ENCODE results near the gene TMEM184C. TPM values are rescaled to one million over a fixed set of nuclear protein-coding genes. Genes with fewer than 3 reads are reported as not detected.

TMEM184C gene
- total RNA-seq, 2 experiments from 2014 or later = 15.8 to 17.6 TPM

- no peaks in the 10 kb centered on the region for H4K20me1 ChIP-seq (ENCODE audit: insufficient read depth, low read length)
- no peaks in the 10 kb centered on the region; the same call in 1 of the 2 replicates for H3K9me3 ChIP-seq (ENCODE audit: low read length)
- no TSS peak for BruUV-seq (replicated peaks)
- no peaks in the 10 kb centered on the region for H3K79me2 ChIP-seq (ENCODE audit: insufficient read depth, low read depth, low read length)
- TF ChIP-seq EZH2phosphoT487 (IDR thresholded peaks at IDR 0.05; ENCODE audit: borderline replicate concordance, low read depth, low read length) = no peak
- no peak for TF ChIP-seq CTCF (conservative IDR thresholded peaks at IDR 0.05; ENCODE audit: low read length)
- no peak for DNase-seq (ENCODE audit: low spot score)
- intact Hi-C loops (cut with micrococcal nuclease; ENCODE audit: unreplicated experiment) = no loop called here
- ChIA-PET POLR2A (interaction anchor here (1.1 to 1.3 kb wide), 2 partner anchors 20 to 21 kb away, joined by 3 to 4 read pairs; partner anchors contain the start of gene TMEM184C), CTCF (ENCODE audit: unreplicated experiment) (no interaction called here)
- H3K4me2 ChIP-seq (ENCODE audit: low read length) = no peak overlapping the region
- no peaks in the 10 kb centered on the region for H3K4me1 ChIP-seq (ENCODE audit: insufficient read depth, low read length, poor library complexity, severe bottlenecking)
- no peak overlapping the region for H3K4me3 ChIP-seq (ENCODE audit: low read depth, low read length, poor library complexity, severe bottlenecking)
- no peak overlapping the region for H3K27ac ChIP-seq (ENCODE audit: low read depth, low read length, poor library complexity, severe bottlenecking)
- H3K36me3 ChIP-seq (ENCODE audit: insufficient read depth, low read length) = peaks cover 96% of the 10 kb centered on the region
- H2AFZ ChIP-seq (ENCODE audit: low read length) = no peak overlapping the region
- no peaks in the 10 kb centered on the region for H3K9me2 ChIP-seq (ENCODE audit: insufficient read depth, low read length)
These were observed 21.2 kb downstream of the TMEM184C start for GRCh38 chr4:147638365-147638764.

- H3K27ac ChIP-seq (ENCODE audit: low read depth, low read length, poor library complexity, severe bottlenecking) = no peak overlapping the region
- H3K4me3 ChIP-seq (ENCODE audit: low read depth, low read length, poor library complexity, severe bottlenecking) = no peak overlapping the region
- no peaks in the 10 kb centered on the region for H3K4me1 ChIP-seq (ENCODE audit: insufficient read depth, low read length, poor library complexity, severe bottlenecking)
- H4K20me1 ChIP-seq (ENCODE audit: insufficient read depth, low read length) = no peaks in the 10 kb centered on the region
- ChIA-PET POLR2A (interaction anchor here (0.9 to 1.4 kb wide), 5 partner anchors 9 to 22 kb away, joined by 3 to 4 read pairs (median 4); partner anchors contain the start of gene TMEM184C), CTCF (ENCODE audit: unreplicated experiment) (no interaction called here)
- no peak overlapping the region for H3K4me2 ChIP-seq (ENCODE audit: low read length)
- DNase-seq (ENCODE audit: low spot score) = no peak
- no TSS peak for BruUV-seq (replicated peaks)
- peaks cover 2% of the 10 kb centered on the region; the same call in 1 of the 2 replicates for H3K79me2 ChIP-seq (ENCODE audit: insufficient read depth, low read depth, low read length)
- no peaks in the 10 kb centered on the region for H3K9me2 ChIP-seq (ENCODE audit: insufficient read depth, low read length)
- H3K9me3 ChIP-seq (ENCODE audit: low read length) = no peaks in the 10 kb centered on the region; the same call in 1 of the 2 replicates
- intact Hi-C loops (cut with micrococcal nuclease; ENCODE audit: unreplicated experiment) = no loop called here
- TF ChIP-seq CTCF (conservative IDR thresholded peaks at IDR 0.05; ENCODE audit: low read length) (no peak), EZH2phosphoT487 (IDR thresholded peaks at IDR 0.05; ENCODE audit: borderline replicate concordance, low read depth, low read length) (no peak)
- H3K36me3 ChIP-seq (ENCODE audit: insufficient read depth, low read length) = peaks cover 96% of the 10 kb centered on the region
- no peak overlapping the region for H2AFZ ChIP-seq (ENCODE audit: low read length)
These were observed 21.7 kb downstream of the TMEM184C start for GRCh38 chr4:147638942-147639341.

- TF ChIP-seq EZH2phosphoT487 (IDR thresholded peaks at IDR 0.05; ENCODE audit: borderline replicate concordance, low read depth, low read length) = no peak
- no peak for TF ChIP-seq CTCF (conservative IDR thresholded peaks at IDR 0.05; ENCODE audit: low read length)
- H3K9me3 ChIP-seq (ENCODE audit: low read length) = no peaks in the 10 kb centered on the region; the same call in 1 of the 2 replicates
- no peak for DNase-seq (ENCODE audit: low spot score)
- no peaks in the 10 kb centered on the region for H3K9me2 ChIP-seq (ENCODE audit: insufficient read depth, low read length)
- H3K27ac ChIP-seq (ENCODE audit: low read depth, low read length, poor library complexity, severe bottlenecking) = no peak overlapping the region
- peaks cover 96% of the 10 kb centered on the region for H3K36me3 ChIP-seq (ENCODE audit: insufficient read depth, low read length)
- POLR2A ChIA-PET = interaction anchor here (0.9 to 1.4 kb wide), 5 partner anchors 10 to 22 kb away, joined by 3 to 4 read pairs (median 4); partner anchors contain the start of gene TMEM184C
- no peaks in the 10 kb centered on the region for H3K4me1 ChIP-seq (ENCODE audit: insufficient read depth, low read length, poor library complexity, severe bottlenecking)
- BruUV-seq (replicated peaks) = no TSS peak
- CTCF ChIA-PET (ENCODE audit: unreplicated experiment) = no interaction called here
- no peak overlapping the region for H2AFZ ChIP-seq (ENCODE audit: low read length)
- peaks cover 6% of the 10 kb centered on the region; the same call in 1 of the 2 replicates for H3K79me2 ChIP-seq (ENCODE audit: insufficient read depth, low read depth, low read length)
- intact Hi-C loops (cut with micrococcal nuclease; ENCODE audit: unreplicated experiment) = no loop called here
- H4K20me1 ChIP-seq (ENCODE audit: insufficient read depth, low read length) = no peaks in the 10 kb centered on the region
- H3K4me3 ChIP-seq (ENCODE audit: low read depth, low read length, poor library complexity, severe bottlenecking) = no peak overlapping the region
- H3K4me2 ChIP-seq (ENCODE audit: low read length) = no peak overlapping the region
These were observed 22.2 kb downstream of the TMEM184C start for GRCh38 chr4:147639388-147639787.

Data from OCI-LY7 (cell line).